ENCODE measurements around the gene SRRM4.

DNA sequence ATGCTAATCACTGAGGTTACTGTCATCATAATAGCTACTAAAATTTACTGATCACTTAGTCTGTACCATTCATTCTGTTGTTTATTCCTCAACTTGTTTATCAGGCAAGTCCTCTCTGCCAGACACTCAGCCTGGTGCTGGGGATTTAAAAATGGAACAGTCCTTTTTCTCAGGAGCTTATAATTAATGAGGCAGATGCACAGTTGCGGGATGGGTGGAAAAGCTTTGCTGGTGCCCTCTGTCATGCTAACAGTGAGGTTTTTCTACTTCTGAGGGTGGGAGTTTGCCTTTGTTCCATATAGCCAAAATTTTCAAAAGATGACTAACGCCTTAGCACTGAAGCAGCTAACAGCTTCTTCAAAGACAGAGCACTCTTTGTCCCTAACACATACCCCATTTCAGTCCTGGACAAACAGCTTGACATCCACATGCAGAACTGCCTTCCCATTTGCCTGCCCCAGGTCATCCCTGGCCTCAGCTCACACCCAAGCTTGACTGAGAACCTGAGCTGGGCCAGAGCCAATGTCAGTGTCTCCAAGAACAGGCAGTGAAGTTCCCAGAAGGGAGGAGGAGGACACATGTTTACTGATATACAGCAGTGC lies 166.6 kb downstream of the SRRM4 start:
- no peak for TF ChIP-seq TAF1 (IDR thresholded peaks at IDR 0.05; ENCODE audit: borderline replicate concordance, low read depth, low read length)
- no peak for TF ChIP-seq POLR2A (IDR thresholded peaks at IDR 0.05; ENCODE audit: low read depth, low read length)
- TF ChIP-seq POLR2AphosphoS5 (IDR thresholded peaks at IDR 0.05; ENCODE audit: low read depth, low read length): no peak
